Measurements from ENCODE around the gene PRKCQ. TPM values are rescaled to one million over a fixed set of nuclear protein-coding genes. Genes with fewer than 3 reads are reported as not detected.

PRKCQ gene
- total and polyA plus RNA-seq, 2 of the 13 experiments (the other 11 are each of a cell fraction or from before 2014, with no cell fraction given), result 0.13 to 0.35 TPM

- no peak for TF ChIP-seq ZBTB4 (CRISPR knock-in tag; IDR thresholded peaks at IDR 0.05; ENCODE audit: borderline replicate concordance)
- no peak for TF ChIP-seq ZNF720 (CRISPR knock-in tag; IDR thresholded peaks at IDR 0.05)
- TF ChIP-seq HNF4A (CRISPR knock-in tag; IDR thresholded peaks at IDR 0.05), result no peak
- no peak for TF ChIP-seq ZNF138 (CRISPR knock-in tag; IDR thresholded peaks at IDR 0.05; ENCODE audit: low read depth)
- no peak for TF ChIP-seq ZNF788 (CRISPR knock-in tag; IDR thresholded peaks at IDR 0.05; ENCODE audit: borderline replicate concordance)
- TF ChIP-seq EHMT2 (IDR thresholded peaks at IDR 0.05; ENCODE audit: borderline replicate concordance, low read depth, low read length), result no peak
- no peak for TF ChIP-seq PAX8 (CRISPR knock-in tag; IDR thresholded peaks at IDR 0.05; ENCODE audit: borderline replicate concordance)
Measured at GRCh38 chr10:6563075-6563474, 17.0 kb downstream of the PRKCQ start (continued).

- Histone ChIP-seq H3K27me3 (ENCODE audit: control insufficient read depth in 1 of 2, insufficient read depth in 2 of 2, low read length in 2 of 2) (peaks cover 3 to 23% of the 10 kb centered on the region in 2 experiments; a peak in 4 of 5 replicates), H3K4me3 (replicated peaks in 1 of 3; ENCODE audit: insufficient read depth in 1 of 3, low read depth in 2 of 3, low read length in 3 of 3) (no peak overlapping the region), H3K9ac (ENCODE audit: insufficient read depth, low read depth, low read length) (no peak overlapping the region), H3K4me2 (ENCODE audit: low read depth, low read length) (no peak overlapping the region), H3K36me3 (replicated peaks in 1 of 2; ENCODE audit: control insufficient read depth in 1 of 2, insufficient read depth in 2 of 2, low read length in 2 of 2) (no peaks in the 10 kb centered on the region), H3K27ac (ENCODE audit: extremely low read length, insufficient read depth, low read length) (no peak overlapping the region), H3K4me1 (ENCODE audit: insufficient read depth, low read length) (no peaks in the 10 kb centered on the region), H3K79me2 (ENCODE audit: insufficient read depth, low read length) (no peaks in the 10 kb centered on the region), H2AFZ (ENCODE audit: low read length) (no peak overlapping the region), H4K20me1 (ENCODE audit: insufficient read depth, low read length) (no peaks in the 10 kb centered on the region), H3K9me3 (ENCODE audit: low read length) (no peaks in the 10 kb centered on the region)
- intact Hi-C loops (cut with micrococcal nuclease; ENCODE audit: unreplicated experiment) (no loop called here), in situ Hi-C loops (cut with HindIII; ENCODE audit: extremely low pct_ligation_motif_present, low pct_unique_long_range_greater_than_20kb) (no loop called here)
- TF ChIP-seq NKX3-1 (CRISPR knock-in tag; IDR thresholded peaks at IDR 0.05) (no peak), POLR2A (IDR thresholded peaks at IDR 0.05; ENCODE audit: insufficient read depth in 1 of 2, low read depth in 2 of 2, low read length in 2 of 2) (no peak), DR1 (CRISPR knock-in tag; IDR thresholded peaks at IDR 0.05) (no peak), PPARG (CRISPR knock-in tag; conservative IDR thresholded peaks at IDR 0.05) (no peak), RFX3 (CRISPR knock-in tag; IDR thresholded peaks at IDR 0.05) (no peak), ZMAT3 (CRISPR knock-in tag; conservative IDR thresholded peaks at IDR 0.05) (no peak), SMAD3 (CRISPR knock-in tag; IDR thresholded peaks at IDR 0.05) (no peak), MTF1 (CRISPR knock-in tag; IDR thresholded peaks at IDR 0.05) (no peak), TAF15 (IDR thresholded peaks at IDR 0.05; ENCODE audit: low read depth, low read length, poor library complexity, severe bottlenecking) (no peak)
- CTCF ChIA-PET (ENCODE audit: low intra/inter-chr PET ratio, low total read pairs), result no interaction called here
- no TSS peak for BruUV-seq (replicated peaks)
- FAIRE-seq (no peak), ATAC-seq (no peak), DNase-seq (ENCODE audit: low spot score) (no peak)
- POLR2A ChIA-PET, result no interaction called here
- WGBS (ENCODE audit: low lambda C conversion rate), result 39% methylated on average over 7 of the region's 7 CpGs
Measured at GRCh38 chr10:6562221-6562620, 17.9 kb downstream of the PRKCQ start.

Data from HepG2 (cell line).